ENCODE measurements around the gene AHCYL2.

AHCYL2 gene

GRCh38 chr7:129433847-129434674, 209.2 kb downstream of the AHCYL2 start, which contains the start of gene STRIP2:
Gene STRIP2, plus strand, starts transcription at chr7:129434432. Its CDS starts 41 bp downstream, at chr7:129434473.
- TF ChIP-seq, protein P1, sequence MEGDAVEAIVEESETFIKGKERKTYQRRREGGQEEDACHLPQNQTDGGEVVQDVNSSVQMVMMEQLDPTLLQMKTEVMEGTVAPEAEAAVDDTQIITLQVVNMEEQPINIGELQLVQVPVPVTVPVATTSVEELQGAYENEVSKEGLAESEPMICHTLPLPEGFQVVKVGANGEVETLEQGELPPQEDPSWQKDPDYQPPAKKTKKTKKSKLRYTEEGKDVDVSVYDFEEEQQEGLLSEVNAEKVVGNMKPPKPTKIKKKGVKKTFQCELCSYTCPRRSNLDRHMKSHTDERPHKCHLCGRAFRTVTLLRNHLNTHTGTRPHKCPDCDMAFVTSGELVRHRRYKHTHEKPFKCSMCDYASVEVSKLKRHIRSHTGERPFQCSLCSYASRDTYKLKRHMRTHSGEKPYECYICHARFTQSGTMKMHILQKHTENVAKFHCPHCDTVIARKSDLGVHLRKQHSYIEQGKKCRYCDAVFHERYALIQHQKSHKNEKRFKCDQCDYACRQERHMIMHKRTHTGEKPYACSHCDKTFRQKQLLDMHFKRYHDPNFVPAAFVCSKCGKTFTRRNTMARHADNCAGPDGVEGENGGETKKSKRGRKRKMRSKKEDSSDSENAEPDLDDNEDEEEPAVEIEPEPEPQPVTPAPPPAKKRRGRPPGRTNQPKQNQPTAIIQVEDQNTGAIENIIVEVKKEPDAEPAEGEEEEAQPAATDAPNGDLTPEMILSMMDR (IDR thresholded peaks at IDR 0.05; ENCODE audit: extremely low read depth, missing control alignments): no peak
- DNase-seq (ENCODE audit: low spot score): peak; percentile 95

DNA sequence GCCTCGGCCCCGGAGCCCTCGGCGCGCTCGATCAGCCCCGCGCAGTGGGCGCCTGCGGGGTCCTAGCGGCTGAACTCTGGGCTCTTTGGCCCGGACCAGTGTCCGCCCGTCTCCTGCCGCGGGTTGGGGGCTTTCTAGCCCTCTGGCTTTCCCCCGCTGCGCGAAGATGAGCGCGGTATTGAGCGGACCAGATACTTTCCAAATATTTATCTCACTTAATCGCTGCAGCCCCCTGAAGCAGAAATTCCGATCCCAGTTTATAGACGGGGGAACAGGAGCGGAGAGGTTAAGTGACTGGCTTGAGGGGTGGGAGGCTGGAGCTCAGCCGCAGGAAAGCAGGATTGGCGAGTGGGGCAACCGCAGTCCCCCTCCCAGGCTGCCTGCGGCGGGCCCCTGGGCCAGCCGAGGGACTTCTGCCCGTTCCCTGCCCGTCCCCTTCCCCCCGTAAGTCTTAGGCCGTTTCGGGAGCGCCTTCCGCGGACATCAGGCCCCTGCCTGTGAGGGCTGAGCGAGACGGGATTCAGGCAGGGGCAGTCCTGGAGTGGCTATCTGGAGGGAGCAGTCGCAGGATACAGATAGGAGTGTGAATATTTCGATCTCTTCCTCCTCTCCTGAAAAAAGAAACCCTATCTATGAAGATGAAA, 210.0 kb downstream of the AHCYL2 start:
- peak; percentile 25 for DNase-seq (ENCODE audit: low spot score)
- TF ChIP-seq, protein P1 (IDR thresholded peaks at IDR 0.05; ENCODE audit: extremely low read depth, missing control alignments): no peak

DNA sequence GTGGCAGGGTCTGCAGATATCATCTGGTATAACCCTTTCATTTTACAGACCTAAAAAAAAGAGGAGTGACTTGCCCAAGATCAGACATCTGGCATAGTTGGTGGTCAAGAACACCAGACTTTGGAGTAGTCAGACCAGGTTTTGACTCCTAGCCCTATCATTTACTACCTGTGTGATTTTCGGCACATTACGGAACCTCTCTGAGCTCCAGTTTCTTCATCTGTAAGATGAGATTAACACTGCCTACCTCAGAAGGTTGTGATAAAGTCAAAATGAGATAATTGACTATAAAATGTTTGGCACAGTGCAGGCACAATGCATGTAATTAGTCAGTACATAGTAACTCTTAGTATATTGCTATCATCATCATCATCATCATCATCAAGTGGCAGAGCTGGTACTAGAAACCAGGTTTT, 210.6 kb downstream of the AHCYL2 start:
- DNase-seq (ENCODE audit: low spot score): no peak
- TF ChIP-seq, protein P1 (IDR thresholded peaks at IDR 0.05; ENCODE audit: extremely low read depth, missing control alignments): no peak

- DNase-seq (ENCODE audit: low spot score): no peak
- TF ChIP-seq, protein P1 (IDR thresholded peaks at IDR 0.05; ENCODE audit: extremely low read depth, missing control alignments): no peak
These were observed 211.6 kb downstream of the AHCYL2 start for GRCh38 chr7:129436335-129436923.

GRCh38 chr7:129437190-129437589, 212.4 kb downstream of the AHCYL2 start:
- no peak for DNase-seq (ENCODE audit: low spot score)
- TF ChIP-seq, protein P1 (IDR thresholded peaks at IDR 0.05; ENCODE audit: extremely low read depth, missing control alignments): no peak

GRCh38 chr7:129438281-129438838, 213.5 kb downstream of the AHCYL2 start:
- DNase-seq (ENCODE audit: low spot score): no peak
- TF ChIP-seq, protein P1 (IDR thresholded peaks at IDR 0.05; ENCODE audit: extremely low read depth, missing control alignments): no peak

Measured in GM20000 (cell line).